SK-N-SH (cell line): ENCODE data around the gene GFM1. TPM values are rescaled to one million over a fixed set of nuclear protein-coding genes. Genes with fewer than 3 reads are reported as not detected.

ENCODE experiments used
- CTCF ChIA-PET: fragments of 300-600, 350-600 bp; formaldehyde crosslinking; extraction: SDS; loops from one replicate; lab custom pipeline; 2021; lab: Yijun Ruan, JAX
- POLR2A ChIA-PET: fragments of 350-600 bp; sonication (Branson Sonifier 250); formaldehyde crosslinking; extraction: SDS; loops from one replicate; lab custom pipeline; 2020; ENCODE audit warnings: antibody characterized with exemption, inconsistent platforms; lab: Yijun Ruan, JAX
- DNase-seq: peaks from one replicate; pipeline ENCODE4 v3.0.0; 2012
- H2AFZ ChIP-seq: fragments of 200-600 bp; sonication (generic); 2 replicates; pipeline ENCODE4 v1.8.1; 2016; ENCODE audit warnings: antibody characterized with exemption, mild to moderate bottlenecking, low read depth
- H3F3A ChIP-seq: fragments of 200-600 bp; sonication (generic); replicated peaks from 2 replicates; pipeline ENCODE3; 2016; ENCODE audit warnings: antibody characterized with exemption, mild to moderate bottlenecking; ENCODE audit not compliant: insufficient read depth
- H3K27ac ChIP-seq, 2 experiments: fragments of 200-500 bp in 1 of 2; fragments of 200-600 bp in 1 of 2; sonication (Bioruptor generic) in 1 of 2; sonication (generic), shearing (Covaris generic) in 1 of 2; 2 replicates each; pipeline versions ENCODE4 v1.5.1 to v1.6.1; 2014 to 2016; ENCODE audit warnings: low read depth in 2 of 2, inconsistent platforms in 1 of 2, low read length in 1 of 2, mild to moderate bottlenecking in 1 of 2, mixed read lengths in 1 of 2
- H3K27me3 ChIP-seq: fragments of 200-600 bp; sonication (generic), shearing (Covaris generic); 2 replicates; pipeline ENCODE4 v1.6.1; 2016; ENCODE audit warnings: mixed run types; ENCODE audit not compliant: insufficient read depth
- H3K36me3 ChIP-seq, 2 experiments: fragments of 200-500 bp in 1 of 2; fragments of 200-600 bp in 1 of 2; sonication (Bioruptor generic) in 1 of 2; sonication (generic) in 1 of 2; replicated peaks in 1 of 2; 2 replicates each; pipeline versions ENCODE3 to v1.5.1; 2014 to 2016; ENCODE audit warnings: low read length in 1 of 2, mild to moderate bottlenecking in 1 of 2; ENCODE audit not compliant: insufficient read depth in 2 of 2, control insufficient read depth in 1 of 2
- H3K4me1 ChIP-seq, 2 experiments: fragments of 200-500 bp in 1 of 2; fragments of 200-600 bp in 1 of 2; sonication (Bioruptor generic) in 1 of 2; sonication (generic), shearing (Covaris generic) in 1 of 2; 2 replicates each; pipeline versions ENCODE4 v1.5.1 to v1.6.1; 2014 to 2016; ENCODE audit warnings: low read depth in 1 of 2, low read length in 1 of 2, mixed run types in 1 of 2; ENCODE audit not compliant: insufficient read depth in 2 of 2, control insufficient read depth in 1 of 2
- H3K4me2 ChIP-seq: fragments of 200-600 bp; sonication (generic), shearing (Covaris generic); 2 replicates; pipeline ENCODE4 v1.6.1; 2017; ENCODE audit warnings: mixed run types
- H3K4me3 ChIP-seq, 2 experiments: fragments of 200-500 bp in 1 of 2; fragments of 200-600 bp in 1 of 2; sonication (Bioruptor generic) in 1 of 2; sonication (generic), shearing (Covaris generic) in 1 of 2; 2 replicates each; pipeline versions ENCODE4 v1.5.1 to v1.8.1; 2014 to 2016; ENCODE audit warnings: low read depth in 2 of 2, inconsistent platforms in 1 of 2, low read length in 1 of 2, mild to moderate bottlenecking in 1 of 2, mixed read lengths in 1 of 2, moderate library complexity in 1 of 2
- H3K79me2 ChIP-seq: fragments of 200-600 bp; sonication (generic); 2 replicates; pipeline ENCODE4 v1.8.1; 2017; ENCODE audit warnings: mild to moderate bottlenecking; ENCODE audit not compliant: insufficient read depth
- H3K9ac ChIP-seq: fragments of 200-600 bp; sonication (generic); 2 replicates; pipeline ENCODE4 v1.6.1; 2017; ENCODE audit warnings: mixed run types
- H3K9me2 ChIP-seq: fragments of 200-600 bp; sonication (generic); 2 replicates; pipeline ENCODE4 v1.6.1; 2017; ENCODE audit warnings: mixed run types
- H3K9me3 ChIP-seq: fragments of 200-600 bp; sonication (generic); 2 replicates; pipeline ENCODE4 v1.6.1; 2017; ENCODE audit warnings: mixed run types, mild to moderate bottlenecking, moderate library complexity
- H4K20me1 ChIP-seq: fragments of 200-600 bp; sonication (generic); 2 replicates; pipeline ENCODE4 v1.6.1; 2017; ENCODE audit warnings: mild to moderate bottlenecking, mixed run types; ENCODE audit not compliant: insufficient read depth
- CHD2 ChIP-seq: fragments of 150-350 bp; IDR thresholded peaks from 2 replicates; pipeline ENCODE4 v1.6.1; 2018; ENCODE audit warnings: low read length; ENCODE audit not compliant: partially characterized antibody
- FOSL2 ChIP-seq: IDR thresholded peaks from 2 replicates; pipeline ENCODE4 v1.4.0; 2012; ENCODE audit warnings: low read depth, mild to moderate bottlenecking, moderate library complexity, borderline replicate concordance
- FOXJ3 ChIP-seq: sonication (generic); formaldehyde crosslinking; IDR thresholded peaks from 2 replicates; pipeline ENCODE4 v1.5.1; 2020; ENCODE audit warnings: mild to moderate bottlenecking, missing genetic modification reagents
- FOXM1 ChIP-seq: IDR thresholded peaks from 2 replicates; pipeline ENCODE4 v1.4.0; 2012; ENCODE audit warnings: low read depth, mild to moderate bottlenecking
- MEF2A ChIP-seq: IDR thresholded peaks from 2 replicates; pipeline ENCODE4 v1.4.0; 2012; ENCODE audit warnings: low read depth, borderline replicate concordance
- MXI1 ChIP-seq: IDR thresholded peaks from 2 replicates; pipeline ENCODE4 v1.6.1; 2012; ENCODE audit warnings: mild to moderate bottlenecking, low read depth, low read length, improper control_type of control experiment
- POLR2AphosphoS5 ChIP-seq: IDR thresholded peaks from 2 replicates; pipeline ENCODE4 v1.6.1; 2012; ENCODE audit warnings: low read depth, low read length
- RAD21 ChIP-seq: IDR thresholded peaks from 2 replicates; pipeline ENCODE4 v1.6.1; 2012; ENCODE audit warnings: mild to moderate bottlenecking, low read length
- RFX5 ChIP-seq: IDR thresholded peaks from 2 replicates; pipeline ENCODE4 v1.6.1; 2012; ENCODE audit warnings: mild to moderate bottlenecking, improper control_type of control experiment, low read length
- SIN3A ChIP-seq: IDR thresholded peaks from 2 replicates; pipeline ENCODE4 v1.6.1; 2012; ENCODE audit warnings: low read depth, mild to moderate bottlenecking, low read length, moderate library complexity, borderline replicate concordance
- SMC3 ChIP-seq: IDR thresholded peaks from 2 replicates; pipeline ENCODE4 v1.6.1; 2012; ENCODE audit warnings: low read depth, low read length, improper control_type of control experiment
- TAF1 ChIP-seq: IDR thresholded peaks from 2 replicates; pipeline ENCODE4 v1.6.1; 2012; ENCODE audit warnings: low read depth, mild to moderate bottlenecking, low read length, moderate library complexity, borderline replicate concordance
- TEAD4 ChIP-seq: IDR thresholded peaks from 2 replicates; pipeline ENCODE4 v1.4.0; 2012; ENCODE audit warnings: mild to moderate bottlenecking, borderline replicate concordance; ENCODE audit not compliant: insufficient read depth
- whole genome bisulfite sequencing: methylation state at CpG from one replicate; pipeline ENCODE4 v1.1.6; 2017; ENCODE audit warnings: low lambda C conversion rate; 5-methylcytosine and 5-hydroxymethylcytosine counted together
- polyA plus RNA-seq, 3 experiments: library from polyadenylated mRNA; depleted of rRNA; stranded (reverse); fragments of >200 nt; gene quantifications; 2 replicates each; pipeline ENCODE4 v1.2.3, GENCODE V29; 2012
- TF ChIP-seq, protein P1 (sequence below): fragments of 150-350 bp; IDR thresholded peaks from 2 replicates; pipeline ENCODE4 v1.6.1; 2017; ENCODE audit warnings: antibody characterized with exemption, low read length, low read depth, borderline replicate concordance
- TF ChIP-seq, protein P2 (sequence below): IDR thresholded peaks from 2 replicates; pipeline ENCODE4 v1.4.0; 2012; ENCODE audit warnings: low read depth, borderline replicate concordance
- TF ChIP-seq, protein P3 (sequence below): IDR thresholded peaks from 2 replicates; pipeline ENCODE4 v1.4.0; 2012; ENCODE audit warnings: low read depth, borderline replicate concordance
- TF ChIP-seq, protein P4 (sequence below): IDR thresholded peaks from 2 replicates; pipeline ENCODE4 v1.6.1; 2012; ENCODE audit warnings: mild to moderate bottlenecking, low read depth, low read length, moderate library complexity
- TF ChIP-seq, protein P5 (sequence below): IDR thresholded peaks from 2 replicates; pipeline ENCODE4 v1.4.0; 2012; ENCODE audit warnings: low read depth

GFM1 gene
- polyA plus RNA-seq, 1 of the 3 experiments (the other 2 are of a cell fraction), result 25.2 TPM

DNA sequence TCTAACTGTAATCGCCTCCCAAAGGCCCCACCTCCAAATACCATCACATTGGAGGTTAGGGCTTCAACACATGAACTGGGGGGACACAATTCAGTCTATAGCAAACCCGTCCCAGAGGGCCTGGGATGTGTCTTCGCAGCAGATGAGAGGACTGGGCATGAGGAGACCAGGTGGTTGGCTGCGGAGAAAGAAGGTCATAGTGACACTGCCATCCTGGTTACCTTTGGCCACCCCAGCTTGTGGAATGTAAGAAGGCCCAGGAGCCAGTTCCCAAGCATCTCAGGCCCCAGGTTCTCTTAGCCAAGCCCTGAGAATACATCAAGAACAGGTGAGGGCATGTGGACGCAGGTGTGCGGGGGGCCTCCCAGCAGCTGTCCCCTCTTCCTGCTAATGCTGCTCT lies 94.3 kb downstream of the GFM1 start:
- no peaks in the 10 kb centered on the region for H3K79me2 ChIP-seq
- CTCF ChIA-PET, result no interaction called here
- H3K4me2 ChIP-seq, result no peak overlapping the region
- TF ChIP-seq FOXJ3 (CRISPR knock-in tag), result no peak
- TF ChIP-seq, protein P1, sequence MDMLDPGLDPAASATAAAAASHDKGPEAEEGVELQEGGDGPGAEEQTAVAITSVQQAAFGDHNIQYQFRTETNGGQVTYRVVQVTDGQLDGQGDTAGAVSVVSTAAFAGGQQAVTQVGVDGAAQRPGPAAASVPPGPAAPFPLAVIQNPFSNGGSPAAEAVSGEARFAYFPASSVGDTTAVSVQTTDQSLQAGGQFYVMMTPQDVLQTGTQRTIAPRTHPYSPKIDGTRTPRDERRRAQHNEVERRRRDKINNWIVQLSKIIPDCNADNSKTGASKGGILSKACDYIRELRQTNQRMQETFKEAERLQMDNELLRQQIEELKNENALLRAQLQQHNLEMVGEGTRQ, result no peak
- no peak for TF ChIP-seq SIN3A
- TF ChIP-seq RFX5, result no peak
- TF ChIP-seq, protein P2, sequence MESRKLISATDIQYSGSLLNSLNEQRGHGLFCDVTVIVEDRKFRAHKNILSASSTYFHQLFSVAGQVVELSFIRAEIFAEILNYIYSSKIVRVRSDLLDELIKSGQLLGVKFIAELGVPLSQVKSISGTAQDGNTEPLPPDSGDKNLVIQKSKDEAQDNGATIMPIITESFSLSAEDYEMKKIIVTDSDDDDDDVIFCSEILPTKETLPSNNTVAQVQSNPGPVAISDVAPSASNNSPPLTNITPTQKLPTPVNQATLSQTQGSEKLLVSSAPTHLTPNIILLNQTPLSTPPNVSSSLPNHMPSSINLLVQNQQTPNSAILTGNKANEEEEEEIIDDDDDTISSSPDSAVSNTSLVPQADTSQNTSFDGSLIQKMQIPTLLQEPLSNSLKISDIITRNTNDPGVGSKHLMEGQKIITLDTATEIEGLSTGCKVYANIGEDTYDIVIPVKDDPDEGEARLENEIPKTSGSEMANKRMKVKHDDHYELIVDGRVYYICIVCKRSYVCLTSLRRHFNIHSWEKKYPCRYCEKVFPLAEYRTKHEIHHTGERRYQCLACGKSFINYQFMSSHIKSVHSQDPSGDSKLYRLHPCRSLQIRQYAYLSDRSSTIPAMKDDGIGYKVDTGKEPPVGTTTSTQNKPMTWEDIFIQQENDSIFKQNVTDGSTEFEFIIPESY, result no peak
- TF ChIP-seq TAF1, result no peak
- TF ChIP-seq SMC3, result no peak
- no peak for TF ChIP-seq POLR2AphosphoS5
- no peak for TF ChIP-seq RAD21
- no peak for TF ChIP-seq TEAD4
- no peak for TF ChIP-seq CHD2
- TF ChIP-seq, protein P3, sequence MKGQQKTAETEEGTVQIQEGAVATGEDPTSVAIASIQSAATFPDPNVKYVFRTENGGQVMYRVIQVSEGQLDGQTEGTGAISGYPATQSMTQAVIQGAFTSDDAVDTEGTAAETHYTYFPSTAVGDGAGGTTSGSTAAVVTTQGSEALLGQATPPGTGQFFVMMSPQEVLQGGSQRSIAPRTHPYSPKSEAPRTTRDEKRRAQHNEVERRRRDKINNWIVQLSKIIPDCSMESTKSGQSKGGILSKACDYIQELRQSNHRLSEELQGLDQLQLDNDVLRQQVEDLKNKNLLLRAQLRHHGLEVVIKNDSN, result no peak
- TF ChIP-seq, protein P4, sequence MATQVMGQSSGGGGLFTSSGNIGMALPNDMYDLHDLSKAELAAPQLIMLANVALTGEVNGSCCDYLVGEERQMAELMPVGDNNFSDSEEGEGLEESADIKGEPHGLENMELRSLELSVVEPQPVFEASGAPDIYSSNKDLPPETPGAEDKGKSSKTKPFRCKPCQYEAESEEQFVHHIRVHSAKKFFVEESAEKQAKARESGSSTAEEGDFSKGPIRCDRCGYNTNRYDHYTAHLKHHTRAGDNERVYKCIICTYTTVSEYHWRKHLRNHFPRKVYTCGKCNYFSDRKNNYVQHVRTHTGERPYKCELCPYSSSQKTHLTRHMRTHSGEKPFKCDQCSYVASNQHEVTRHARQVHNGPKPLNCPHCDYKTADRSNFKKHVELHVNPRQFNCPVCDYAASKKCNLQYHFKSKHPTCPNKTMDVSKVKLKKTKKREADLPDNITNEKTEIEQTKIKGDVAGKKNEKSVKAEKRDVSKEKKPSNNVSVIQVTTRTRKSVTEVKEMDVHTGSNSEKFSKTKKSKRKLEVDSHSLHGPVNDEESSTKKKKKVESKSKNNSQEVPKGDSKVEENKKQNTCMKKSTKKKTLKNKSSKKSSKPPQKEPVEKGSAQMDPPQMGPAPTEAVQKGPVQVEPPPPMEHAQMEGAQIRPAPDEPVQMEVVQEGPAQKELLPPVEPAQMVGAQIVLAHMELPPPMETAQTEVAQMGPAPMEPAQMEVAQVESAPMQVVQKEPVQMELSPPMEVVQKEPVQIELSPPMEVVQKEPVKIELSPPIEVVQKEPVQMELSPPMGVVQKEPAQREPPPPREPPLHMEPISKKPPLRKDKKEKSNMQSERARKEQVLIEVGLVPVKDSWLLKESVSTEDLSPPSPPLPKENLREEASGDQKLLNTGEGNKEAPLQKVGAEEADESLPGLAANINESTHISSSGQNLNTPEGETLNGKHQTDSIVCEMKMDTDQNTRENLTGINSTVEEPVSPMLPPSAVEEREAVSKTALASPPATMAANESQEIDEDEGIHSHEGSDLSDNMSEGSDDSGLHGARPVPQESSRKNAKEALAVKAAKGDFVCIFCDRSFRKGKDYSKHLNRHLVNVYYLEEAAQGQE, result no peak
- TF ChIP-seq FOXM1, result no peak
- TF ChIP-seq MXI1, result no peak
- TF ChIP-seq, protein P5, sequence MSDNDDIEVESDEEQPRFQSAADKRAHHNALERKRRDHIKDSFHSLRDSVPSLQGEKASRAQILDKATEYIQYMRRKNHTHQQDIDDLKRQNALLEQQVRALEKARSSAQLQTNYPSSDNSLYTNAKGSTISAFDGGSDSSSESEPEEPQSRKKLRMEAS, result no peak
- no peak for TF ChIP-seq MEF2A
- no peak for TF ChIP-seq FOSL2
- TF ChIP-seq, all 33 proteins: peak for 0
- 84% methylated on average over 2 of the region's 6 CpGs for WGBS
- H3K9me3 ChIP-seq, result no peaks in the 10 kb centered on the region
- H3K4me1 ChIP-seq, result peaks cover 2 to 6% of the 10 kb centered on the region in 2 experiments; a peak in 2 of 4 replicates
- H2AFZ ChIP-seq, result no peak overlapping the region
- H3K27ac ChIP-seq, result no peak overlapping the region
- DNase-seq, result no peak
- no peak overlapping the region for H3K9ac ChIP-seq
- H3K9me2 ChIP-seq, result no peaks in the 10 kb centered on the region
- POLR2A ChIA-PET, result no interaction called here
- H3K27me3 ChIP-seq, result no peaks in the 10 kb centered on the region
- H3K4me3 ChIP-seq, result no peak overlapping the region
- H3F3A ChIP-seq, result no peaks in the 10 kb centered on the region
- no peaks in the 10 kb centered on the region for H3K36me3 ChIP-seq
- H4K20me1 ChIP-seq, result no peaks in the 10 kb centered on the region
